DMS 273 (cell line): ENCODE results near the gene TTC39A.

ENCODE experiments used
- DNase-seq: peaks from one replicate; lab custom pipeline; 2025; ENCODE audit not compliant: unreplicated experiment; lab: John Stamatoyannopoulos, UW

TTC39A gene

DNA sequence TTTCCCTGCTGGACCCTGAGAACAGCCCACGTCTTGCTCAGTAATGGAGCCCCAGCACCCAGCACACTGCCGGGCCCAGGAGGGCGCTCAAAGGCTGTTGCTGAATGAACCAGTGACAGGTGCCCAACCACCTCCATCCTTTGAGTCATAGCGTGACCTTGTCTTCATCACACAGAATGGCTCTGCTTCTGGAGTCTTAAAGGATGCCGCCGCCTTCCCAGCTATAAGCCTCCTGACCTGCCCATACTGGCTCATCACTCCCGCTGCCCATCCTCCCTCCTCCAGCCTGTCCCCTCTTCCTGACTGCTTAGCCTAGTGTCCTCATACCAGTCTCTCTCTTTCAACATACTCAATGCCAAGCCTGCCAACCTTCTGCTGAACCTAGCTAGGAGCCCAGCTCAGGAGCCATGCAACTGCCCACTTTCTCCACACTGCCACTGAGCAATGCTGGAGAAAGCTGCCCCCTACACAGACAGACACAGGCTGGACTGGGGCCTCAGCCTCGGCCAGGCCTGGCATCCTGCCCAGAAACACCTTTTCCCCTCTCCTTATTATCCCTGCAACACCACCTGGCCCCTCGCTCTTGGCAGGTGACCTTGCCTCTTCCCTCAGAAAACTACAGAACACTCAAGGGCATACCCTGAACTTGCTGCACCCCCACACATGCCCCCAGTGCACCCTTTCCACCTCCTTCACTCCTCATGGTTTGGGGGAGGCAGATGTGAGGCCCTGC lies 14.1 kb downstream of the TTC39A start:
- no peak for DNase-seq

DNA sequence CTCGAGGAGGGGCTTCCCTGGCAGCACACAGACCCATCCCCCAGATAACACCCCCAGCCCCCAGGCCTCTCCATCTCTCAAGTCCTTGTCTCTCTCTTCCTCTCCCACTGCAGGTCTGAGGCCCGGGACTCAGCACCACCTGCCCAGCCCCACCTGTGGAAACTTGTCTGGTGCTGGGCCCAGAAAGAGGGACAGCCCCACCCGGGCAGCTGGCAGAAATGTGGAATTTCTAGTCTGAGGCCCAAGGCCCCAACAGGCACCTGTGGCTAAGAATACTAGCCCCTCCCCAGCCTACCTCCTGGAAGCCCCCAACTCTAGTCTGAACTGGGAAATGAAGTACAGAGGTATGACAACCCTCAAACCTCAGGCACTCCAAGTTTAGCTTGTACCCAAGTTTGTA lies 15.4 kb downstream of the TTC39A start:
- DNase-seq: no peak

DNA sequence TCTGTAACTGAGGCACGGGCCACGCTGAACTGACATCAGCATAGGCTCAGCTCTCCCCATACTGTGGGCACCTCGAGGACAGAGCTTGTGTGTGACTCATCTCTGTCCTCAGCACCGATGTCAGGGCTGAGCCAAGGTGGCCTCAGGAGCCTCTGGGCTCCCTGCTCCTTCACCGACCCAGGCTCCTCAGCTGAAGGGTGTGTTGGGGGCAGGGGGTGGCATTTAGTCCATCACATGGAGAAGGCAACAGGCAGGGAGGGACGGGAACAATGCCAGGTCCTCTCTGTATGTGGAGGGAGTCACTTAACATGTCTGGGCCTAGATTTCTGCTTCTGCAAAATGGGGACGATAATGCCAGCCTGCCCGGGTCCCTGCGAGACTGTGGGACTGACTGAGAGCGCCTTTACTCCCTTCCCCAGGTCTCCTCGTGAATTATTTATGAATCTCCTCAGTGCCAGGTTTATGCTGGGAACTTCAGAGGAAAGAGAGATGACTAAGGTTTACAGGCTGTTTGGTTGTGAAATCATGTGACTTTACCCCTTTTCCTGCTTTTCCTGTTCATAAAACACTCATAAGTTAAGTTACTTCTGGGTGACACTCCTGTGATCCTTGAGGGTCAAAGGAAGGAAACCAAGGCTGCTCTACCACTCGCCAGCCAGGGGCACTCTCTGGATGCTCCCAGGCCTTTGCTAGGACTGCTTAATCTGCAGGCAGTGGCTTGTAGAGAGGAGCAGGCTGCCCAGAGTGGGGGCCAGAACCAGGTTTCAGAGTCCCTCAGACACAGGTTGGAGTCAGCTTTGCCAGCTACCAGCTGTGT lies 16.2 kb downstream of the TTC39A start:
- peak; percentile 62 for DNase-seq

DNA sequence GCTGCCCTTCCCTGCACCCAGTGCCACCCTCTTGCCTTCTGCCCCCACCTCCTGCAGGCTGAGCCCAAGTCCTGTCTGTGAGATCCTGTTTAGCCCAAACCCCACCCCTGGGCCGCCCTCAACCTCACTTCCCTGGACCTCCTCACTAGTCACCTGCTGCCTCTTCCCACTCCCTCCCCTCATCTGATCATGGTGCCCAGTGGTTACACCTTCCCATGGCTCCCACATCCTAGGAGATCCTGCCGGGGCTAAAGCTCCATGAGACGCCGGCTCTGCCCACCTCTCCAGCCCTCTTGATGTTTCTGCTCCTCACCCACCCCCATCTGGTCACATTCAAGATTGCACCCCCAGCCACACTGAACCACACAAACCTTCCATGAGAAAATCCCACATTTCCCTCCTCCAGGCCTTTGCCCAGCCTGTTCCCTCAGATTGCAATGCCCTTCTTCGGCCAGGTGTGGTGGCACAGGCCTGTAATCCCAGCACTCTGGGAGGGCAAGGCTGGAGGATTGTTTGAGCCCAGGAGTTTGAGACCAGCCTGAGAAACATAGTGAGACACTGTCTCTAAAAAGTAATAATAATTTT lies 17.0 kb downstream of the TTC39A start:
- peak; percentile 77 for DNase-seq

DNA sequence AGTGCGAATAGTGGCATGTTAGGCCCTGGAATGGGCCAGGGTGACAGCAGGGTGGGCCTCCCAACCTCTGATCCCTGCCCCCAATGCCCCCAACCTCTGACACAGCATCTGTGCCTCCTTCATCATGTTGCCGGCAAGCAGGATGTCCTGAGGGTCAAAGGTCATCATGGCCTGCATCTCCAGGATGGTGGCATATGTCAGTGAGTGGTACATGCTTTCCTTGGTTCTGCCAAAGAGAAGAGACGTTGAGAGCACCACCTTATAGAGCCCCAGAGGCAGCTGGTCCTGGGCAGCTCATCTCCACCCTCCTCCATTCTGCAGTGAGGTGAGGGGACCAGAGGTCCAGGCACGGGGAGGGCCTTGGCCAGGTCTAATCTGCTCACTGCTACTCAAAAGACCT lies 17.6 kb downstream of the TTC39A start:
- no peak for DNase-seq

DNA sequence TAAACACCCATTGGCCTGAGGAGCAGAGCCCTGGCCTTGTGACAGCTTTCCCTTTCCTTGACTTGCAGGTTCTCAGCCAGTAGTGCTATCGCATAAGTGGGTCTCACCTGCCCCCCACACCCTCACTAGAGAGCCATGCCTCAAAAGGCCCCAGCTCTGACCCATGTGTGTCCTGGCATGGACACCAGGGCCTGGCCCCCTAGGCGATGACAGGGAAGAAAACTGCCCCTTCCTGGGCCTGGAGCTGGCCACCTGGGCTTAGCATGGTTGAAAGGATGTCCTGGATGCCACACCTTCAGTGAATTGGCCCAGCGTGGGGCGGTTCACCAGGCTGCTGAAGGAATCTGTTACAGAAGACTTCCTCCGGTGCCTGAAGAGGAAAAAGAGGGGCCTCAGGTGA lies 18.5 kb downstream of the TTC39A start:
- DNase-seq: no peak

DNA sequence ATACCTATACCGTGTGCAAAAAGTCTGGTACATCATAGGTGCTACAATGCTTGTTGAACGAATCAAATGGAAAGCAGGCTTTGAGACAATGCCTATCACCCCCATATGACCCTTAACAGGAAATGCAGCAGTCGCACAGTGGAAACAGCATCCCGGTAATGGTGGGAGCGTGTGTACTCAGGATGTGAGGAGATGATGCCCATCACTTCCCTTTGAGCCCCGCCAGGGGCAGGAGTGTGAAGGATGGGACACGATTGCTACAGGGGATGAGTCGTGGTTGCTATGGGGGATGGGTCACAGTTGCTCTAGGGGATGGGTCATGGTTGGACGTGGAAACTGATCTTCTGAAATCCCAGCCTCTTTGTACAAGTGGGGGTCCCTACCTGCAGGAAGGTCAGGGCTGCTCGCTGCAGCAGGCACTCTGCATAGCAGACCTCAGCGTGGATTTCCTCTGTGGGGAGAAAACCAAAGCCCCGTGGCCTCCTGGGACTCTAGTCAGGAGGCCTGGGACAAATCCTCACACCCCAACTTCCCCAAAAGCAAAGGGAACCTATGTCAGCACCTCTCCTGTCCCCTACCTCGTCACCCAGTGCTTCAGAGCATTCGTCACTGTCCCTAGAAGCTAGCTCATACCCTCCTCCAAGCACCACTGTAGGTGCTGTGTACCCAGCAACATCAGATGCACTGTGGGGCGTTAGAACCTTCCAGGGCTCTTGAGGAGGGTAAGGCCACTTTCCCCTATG lies 19.3 kb downstream of the TTC39A start:
- DNase-seq: no peak

DNA sequence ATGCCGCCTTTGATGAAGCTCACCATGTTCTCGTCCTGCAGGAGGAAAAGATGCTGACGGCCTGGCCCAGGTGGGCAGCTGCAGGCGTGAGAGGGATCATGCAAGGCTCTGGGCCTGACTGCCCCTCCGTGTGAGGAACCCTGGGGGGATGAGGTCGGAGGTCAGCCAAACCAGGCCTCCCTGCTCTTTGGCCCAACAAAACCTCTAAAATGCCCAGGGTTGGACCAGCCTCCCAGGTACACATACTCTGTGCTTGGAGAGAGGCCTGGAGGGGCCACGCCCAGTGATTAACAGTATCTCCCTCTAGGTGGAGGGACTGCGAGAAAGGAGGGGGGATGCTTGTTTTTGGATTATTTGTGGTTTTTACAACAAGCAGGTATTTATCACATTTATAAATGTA lies 21.1 kb downstream of the TTC39A start:
- no peak for DNase-seq

DNA sequence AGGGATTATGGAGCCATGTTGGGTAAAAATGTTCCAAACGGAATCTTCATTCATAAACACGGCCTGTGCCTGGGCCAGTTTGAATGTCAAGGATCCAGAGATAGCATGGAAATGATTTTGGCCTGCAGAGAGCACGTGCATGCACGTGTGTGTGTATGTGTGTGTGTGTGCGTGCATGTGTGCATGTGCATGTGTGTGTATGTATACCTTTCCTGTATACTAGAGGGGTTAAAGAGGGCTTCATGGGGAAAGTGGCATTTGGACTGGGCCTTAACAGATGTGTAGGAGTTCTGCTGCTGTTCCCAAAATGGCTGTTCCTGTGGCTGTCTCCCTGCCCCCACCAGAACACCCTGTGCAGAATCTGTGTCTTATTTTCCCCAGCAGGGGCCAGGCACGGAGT lies 21.7 kb downstream of the TTC39A start:
- DNase-seq: no peak

DNA sequence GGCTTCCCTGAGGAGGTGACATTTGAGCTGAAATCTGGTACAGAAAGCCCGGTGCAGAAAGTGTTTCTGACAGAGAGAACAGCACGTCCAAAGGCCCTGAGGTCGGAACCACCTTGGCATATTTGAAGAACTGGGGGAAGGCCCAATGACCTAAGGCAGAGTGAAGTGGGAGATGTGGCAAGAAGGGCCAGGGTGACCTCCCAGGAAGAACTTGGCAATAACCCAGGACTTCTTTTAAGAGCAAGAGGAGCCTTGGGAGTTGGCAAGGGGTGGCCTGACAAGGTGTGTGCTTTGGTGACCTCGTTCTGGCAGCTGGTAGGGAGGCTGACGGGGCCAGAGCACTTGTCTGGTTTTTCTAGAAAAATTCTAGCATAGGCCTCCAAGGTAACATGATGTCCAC lies 23.4 kb downstream of the TTC39A start:
- no peak for DNase-seq

DNA sequence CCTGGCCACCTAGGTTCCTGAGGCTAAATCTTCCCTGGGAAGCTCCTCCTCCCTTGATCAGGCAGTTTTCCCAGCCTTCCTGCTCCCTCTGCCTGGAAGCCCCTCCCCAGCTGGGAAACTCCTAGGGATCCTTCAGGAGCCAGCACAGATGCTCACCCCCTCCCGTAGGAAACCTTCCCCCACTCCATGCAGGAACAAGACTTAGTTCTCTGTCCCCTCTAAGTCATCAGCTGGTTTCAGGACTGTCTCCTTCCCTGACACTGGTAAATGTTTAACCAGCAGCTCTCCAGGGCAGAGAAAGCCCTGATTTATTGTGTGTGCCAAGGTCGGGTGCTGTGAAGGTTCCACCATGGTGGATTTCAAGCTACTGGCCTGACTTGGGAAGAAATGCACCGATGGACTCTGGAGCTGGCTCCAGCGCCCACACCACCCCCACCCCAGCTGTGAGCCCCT lies 25.0 kb downstream of the TTC39A start:
- DNase-seq: peak; percentile 61

DNA sequence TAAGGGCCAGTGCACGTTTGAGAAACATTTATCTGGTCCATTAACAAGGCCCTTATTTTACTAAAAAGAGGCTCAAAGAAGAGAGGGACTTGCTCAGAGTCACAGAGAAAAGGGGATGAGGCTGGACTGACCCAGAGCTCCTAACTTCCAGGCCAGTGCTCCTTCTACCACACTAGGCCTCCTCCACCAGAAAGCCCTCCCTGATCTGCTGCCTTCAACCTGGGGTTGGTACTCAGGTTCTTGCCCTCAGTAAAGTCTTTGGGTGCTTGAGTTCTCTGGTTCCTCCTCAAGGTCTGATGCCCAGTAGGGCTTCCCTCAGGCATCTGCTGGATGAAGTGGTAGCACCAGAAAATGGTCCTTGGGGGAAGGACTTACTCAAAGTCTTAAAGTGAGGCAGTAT lies 26.0 kb downstream of the TTC39A start:
- no peak for DNase-seq

DNA sequence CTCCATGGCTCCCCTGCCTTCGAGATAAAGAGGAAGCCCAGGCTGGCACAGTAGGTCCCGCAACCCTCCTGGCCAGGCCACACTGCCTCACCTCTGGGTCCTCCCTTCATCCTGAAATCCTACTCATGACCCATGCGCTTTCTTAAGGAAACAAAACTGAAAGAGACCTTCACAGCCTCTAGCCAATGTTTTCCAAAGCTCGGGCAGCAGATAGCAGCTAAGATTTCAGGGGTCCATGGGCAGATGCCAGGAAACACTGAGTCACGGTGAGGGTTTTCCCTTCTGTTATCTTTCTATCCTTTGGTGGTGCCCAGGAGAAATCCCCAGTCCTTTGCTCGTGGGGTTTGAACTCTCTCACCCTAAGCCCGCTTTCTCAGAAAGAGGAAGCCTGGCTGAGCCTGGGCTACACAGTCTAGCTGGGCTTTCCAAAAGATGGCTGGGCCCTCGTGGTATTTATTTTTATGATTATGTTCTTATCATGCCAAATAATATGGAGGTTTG lies 26.6 kb downstream of the TTC39A start:
- no peak for DNase-seq

DNA sequence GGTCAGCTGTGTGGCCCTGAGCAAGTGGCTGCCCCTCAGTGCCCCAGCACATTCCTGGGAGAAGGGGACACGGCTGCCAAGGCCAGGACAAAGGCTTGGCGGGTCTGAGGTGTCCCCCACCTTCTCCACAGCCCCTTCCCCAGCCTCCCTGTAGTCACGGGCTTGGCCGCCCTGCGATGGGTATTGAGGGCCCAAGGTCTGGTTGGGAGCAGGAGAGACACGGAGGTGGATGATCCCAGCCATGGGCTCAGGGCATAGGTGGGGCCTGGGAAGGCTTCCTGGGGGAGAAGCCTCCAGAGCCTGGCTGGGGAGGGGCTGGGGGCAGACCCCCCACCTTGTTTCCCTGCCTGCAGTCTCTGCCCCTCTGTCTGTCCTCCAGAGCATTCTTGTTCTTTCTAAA lies 27.0 kb downstream of the TTC39A start:
- DNase-seq: no peak

DNA sequence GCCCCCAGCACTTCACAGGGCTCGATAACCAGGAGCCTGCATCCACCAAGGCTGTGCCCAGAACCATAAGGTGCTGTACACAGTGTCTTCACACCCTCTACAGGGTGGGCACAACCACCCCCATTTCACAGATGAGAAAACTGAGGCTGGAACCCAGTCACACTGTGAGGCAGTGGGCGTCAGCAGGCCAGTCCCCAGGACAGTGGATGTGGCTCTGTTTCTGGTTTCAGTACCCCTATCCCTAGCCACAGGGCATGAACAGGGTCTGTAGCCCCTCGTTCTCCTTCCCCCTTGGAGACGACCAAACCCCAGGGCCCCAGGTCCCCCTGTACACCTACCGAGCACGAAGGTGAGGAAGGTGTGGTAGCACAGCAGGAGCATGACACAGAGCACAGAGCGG lies 27.6 kb downstream of the TTC39A start:
- no peak for DNase-seq

DNA sequence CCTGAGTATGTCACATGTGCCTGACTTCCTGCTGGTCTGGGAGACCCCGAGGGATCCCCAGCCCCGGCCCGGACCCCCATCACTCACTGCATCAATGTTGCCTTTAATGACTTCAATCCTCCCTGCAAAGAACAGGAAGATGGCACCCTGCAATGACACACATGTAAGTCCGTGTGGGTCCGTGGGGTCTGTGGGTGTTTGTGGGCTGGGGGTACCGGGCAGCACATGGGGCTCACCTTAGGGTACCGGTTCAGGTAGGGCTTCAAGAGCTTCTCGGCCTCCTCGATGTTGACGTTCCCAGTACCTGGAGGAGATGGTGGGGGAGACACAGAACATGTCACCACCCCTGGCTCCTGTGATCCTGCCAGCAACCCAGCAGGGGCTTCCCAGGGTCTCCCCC lies 28.1 kb downstream of the TTC39A start:
- DNase-seq: no peak

DNA sequence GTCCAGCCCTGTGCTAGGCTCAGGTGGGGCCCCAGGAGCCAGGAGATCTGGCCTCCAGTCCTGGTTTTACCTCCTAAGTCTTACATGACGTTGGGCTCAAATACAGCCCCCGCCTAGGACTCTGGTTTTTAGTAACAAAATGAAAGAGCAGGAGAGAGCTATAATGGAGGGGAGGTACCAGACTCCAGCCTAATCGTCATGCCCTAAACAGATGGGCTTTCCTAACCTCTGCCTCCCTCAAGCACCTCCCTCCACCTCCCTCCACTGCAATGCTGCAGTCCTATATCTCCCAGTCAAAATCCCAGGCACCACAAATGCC lies 28.6 kb downstream of the TTC39A start:
- peak; percentile 84 for DNase-seq

DNA sequence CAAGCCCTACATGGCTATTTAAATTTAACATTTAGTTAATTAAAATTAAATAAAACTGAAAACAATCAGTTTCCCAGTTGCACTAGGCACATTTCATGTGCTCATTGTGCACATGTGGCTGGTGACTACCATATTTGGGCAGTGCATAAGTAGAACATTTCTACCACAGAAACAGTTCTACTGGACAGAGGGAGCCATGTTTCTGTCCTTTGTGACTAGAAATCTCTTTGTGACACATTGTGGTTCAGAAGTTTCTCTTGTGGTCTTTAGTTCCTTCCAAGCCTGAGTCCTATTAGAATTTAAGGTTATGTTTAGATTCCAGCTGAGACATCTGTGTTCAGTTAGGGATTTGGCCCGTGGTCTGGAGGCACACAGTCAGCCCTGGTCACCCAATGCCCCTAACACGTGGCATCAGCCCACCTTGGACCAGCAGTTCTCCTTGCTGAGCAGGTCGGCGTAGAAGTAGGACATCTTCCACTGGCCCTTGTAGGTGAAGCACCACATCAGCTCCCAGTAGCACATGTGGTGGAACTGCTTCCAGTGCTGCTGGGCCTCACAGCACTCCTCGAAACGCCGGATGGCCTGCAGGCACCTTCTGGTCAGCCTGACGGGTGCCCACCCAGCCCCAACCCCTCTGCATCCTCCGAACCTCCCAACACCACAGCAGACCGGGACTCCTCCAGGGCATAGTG lies 29.1 kb downstream of the TTC39A start:
- no peak for DNase-seq

DNA sequence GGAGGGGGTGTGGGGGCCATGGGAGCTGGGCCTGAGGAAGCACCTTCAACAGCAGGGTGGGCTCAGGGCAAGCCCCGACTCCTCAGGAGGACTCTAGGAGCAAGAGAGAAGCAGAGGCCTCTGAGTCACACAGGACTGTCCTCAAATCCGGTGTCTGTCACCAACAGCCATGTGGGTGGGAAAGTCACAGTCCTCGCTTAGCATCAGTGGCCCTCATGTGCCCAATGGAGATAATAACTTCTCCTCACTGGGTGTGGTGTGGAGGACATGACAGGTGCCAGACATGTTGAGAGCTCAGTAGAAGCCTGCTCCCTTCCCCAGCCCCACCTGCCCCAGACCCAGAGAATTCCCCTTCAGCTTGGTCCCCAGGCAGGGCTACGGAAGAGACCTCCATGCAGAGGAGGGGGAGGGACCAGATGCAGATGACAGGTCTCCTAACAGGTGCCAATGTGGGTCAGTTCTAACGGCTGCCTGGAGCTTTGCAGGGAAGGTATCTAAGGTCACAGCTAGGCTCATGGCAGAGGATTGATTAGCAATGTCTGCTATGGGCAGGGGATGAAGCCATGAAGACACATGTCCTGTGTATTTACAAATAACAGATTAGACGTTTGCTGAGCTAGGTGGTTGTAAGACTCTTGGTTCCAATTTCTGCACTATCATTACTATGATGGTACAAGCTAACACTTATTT lies 30.2 kb downstream of the TTC39A start:
- no peak for DNase-seq

DNA sequence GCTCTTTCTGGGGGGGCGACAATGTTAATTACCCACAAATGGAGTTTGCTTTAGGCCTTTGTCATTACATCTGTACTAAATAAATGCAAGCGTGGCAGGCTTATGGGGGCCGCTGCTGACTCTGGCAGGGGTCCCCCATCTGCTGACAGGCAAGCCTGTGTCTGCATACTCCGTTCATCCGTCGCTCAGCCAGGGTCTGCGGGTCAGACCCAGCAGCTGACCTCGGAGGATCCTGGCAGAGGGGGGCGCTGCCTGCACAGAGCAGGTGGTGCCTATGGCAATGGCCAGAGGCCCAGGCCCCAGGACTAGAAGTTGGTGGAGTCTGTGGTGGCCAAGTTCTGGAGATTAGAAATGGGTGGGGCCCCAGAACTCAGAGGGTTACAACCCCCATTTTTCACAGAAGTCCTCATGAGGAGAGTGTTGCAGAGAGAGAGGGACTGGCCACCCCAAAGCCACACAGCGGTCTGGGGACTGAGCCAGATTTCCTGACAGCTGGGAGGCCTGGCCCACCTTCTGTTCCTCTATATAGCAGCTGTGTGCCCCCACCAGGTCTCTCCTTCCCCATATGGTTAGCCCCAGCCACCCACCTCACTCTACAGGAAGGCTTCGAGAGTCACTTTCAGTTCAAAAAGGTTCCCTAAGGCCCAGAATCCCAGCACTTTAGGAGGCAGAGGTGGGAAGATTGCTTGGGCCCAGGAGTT lies 31.0 kb downstream of the TTC39A start:
- peak; percentile 75 for DNase-seq
